WTC11 (cell line): ENCODE measurements around the gene LOXL3. TPM values are rescaled to one million over a fixed set of nuclear protein-coding genes. Genes with fewer than 3 reads are reported as not detected.

ENCODE experiments used
- ATAC-seq: fragments of 200-7000 bp; cut with Tn5 transposase; 2 replicates; pipeline ENCODE4 v1.10.0; 2021; ENCODE audit warnings: mild to moderate bottlenecking, moderate library complexity
- CTCF ChIA-PET: fragments of 300-600 bp; sonication (Branson Sonifier 250); formaldehyde crosslinking; loops from one replicate; lab custom pipeline; 2021; ENCODE audit warnings: antibody characterized with exemption; lab: Charles Lee
- POLR2A ChIA-PET: fragments of 350-600 bp; sonication (Branson Sonifier 250); formaldehyde crosslinking; loops from one replicate; lab custom pipeline; 2021; ENCODE audit warnings: antibody characterized with exemption; lab: Charles Lee
- DNase-seq: peaks from one replicate; pipeline ENCODE4 v3.0.0; 2021; ENCODE audit warnings: low spot score
- H3K27ac Mint-ChIP-seq: 2 replicates; pipeline ENCODE4 v1.8.0; 2021; ENCODE audit warnings: mixed read lengths
- H3K27me3 Mint-ChIP-seq: 2 replicates; pipeline ENCODE4 v1.8.0; 2021; ENCODE audit warnings: low read depth, mild to moderate bottlenecking, moderate library complexity, mixed read lengths
- H3K36me3 Mint-ChIP-seq: 2 replicates; pipeline ENCODE4 v1.8.0; 2021; ENCODE audit warnings: mixed read lengths
- H3K4me1 Mint-ChIP-seq: 2 replicates; pipeline ENCODE4 v1.8.0; 2022; ENCODE audit warnings: mixed read lengths
- H3K4me3 Mint-ChIP-seq: 2 replicates; pipeline ENCODE4 v1.8.0; 2021; ENCODE audit warnings: mild to moderate bottlenecking, moderate library complexity, mixed read lengths
- H3K9me3 Mint-ChIP-seq: 2 replicates; pipeline ENCODE4 v1.8.0; 2021; ENCODE audit warnings: mixed read lengths
- AFF4 ChIP-seq: sonication (generic); formaldehyde crosslinking; IDR thresholded peaks from 2 replicates; pipeline ENCODE4 v1.8.1; 2023; ENCODE audit warnings: mild to moderate bottlenecking, missing genetic modification reagents, borderline replicate concordance
- ATF1 ChIP-seq: sonication (generic); formaldehyde crosslinking; IDR thresholded peaks from 2 replicates; pipeline ENCODE4 v1.8.1; 2023; ENCODE audit warnings: mild to moderate bottlenecking, moderate library complexity, missing genetic modification reagents
- EMX1 ChIP-seq: fragments of 250-450 bp; sonication (Bioruptor Pico); IDR thresholded peaks from 2 replicates; pipeline ENCODE4 v1.8.0; 2021; ENCODE audit warnings: mild to moderate bottlenecking
- FOXJ3 ChIP-seq: sonication (generic); formaldehyde crosslinking; IDR thresholded peaks from 2 replicates; pipeline ENCODE4 v1.9.0; 2021; ENCODE audit warnings: missing genetic modification reagents, mild to moderate bottlenecking, borderline replicate concordance
- GABPB1 ChIP-seq: sonication (generic); formaldehyde crosslinking; IDR thresholded peaks from 2 replicates; pipeline ENCODE4 v1.8.1; 2023; ENCODE audit warnings: mild to moderate bottlenecking, missing genetic modification reagents
- MYBL2 ChIP-seq: sonication (generic); formaldehyde crosslinking; IDR thresholded peaks from 2 replicates; pipeline ENCODE4 v1.8.1; 2023; ENCODE audit warnings: mild to moderate bottlenecking, moderate library complexity, missing genetic modification reagents
- NR2C2 ChIP-seq: sonication (generic); formaldehyde crosslinking; IDR thresholded peaks from 2 replicates; pipeline ENCODE4 v1.8.0; 2022; ENCODE audit warnings: mild to moderate bottlenecking, missing genetic modification reagents
- PREB ChIP-seq: sonication (generic); formaldehyde crosslinking; IDR thresholded peaks from 2 replicates; pipeline ENCODE4 v1.8.1; 2022; ENCODE audit warnings: mild to moderate bottlenecking, missing genetic modification reagents, moderate library complexity, borderline replicate concordance
- SMAD3 ChIP-seq: sonication (generic); formaldehyde crosslinking; IDR thresholded peaks from 2 replicates; pipeline ENCODE4 v1.8.0; 2022; ENCODE audit warnings: missing genetic modification reagents, mild to moderate bottlenecking, borderline replicate concordance
- SOX15 ChIP-seq: fragments of 250-450 bp; sonication (Bioruptor Pico); IDR thresholded peaks from 2 replicates; pipeline ENCODE4 v1.9.0; 2021; ENCODE audit warnings: mild to moderate bottlenecking
- TEAD4 ChIP-seq: sonication (generic); formaldehyde crosslinking; IDR thresholded peaks from 2 replicates; pipeline ENCODE4 v1.8.0; 2022; ENCODE audit warnings: mild to moderate bottlenecking, missing genetic modification reagents
- USF2 ChIP-seq: sonication (generic); formaldehyde crosslinking; IDR thresholded peaks from 2 replicates; pipeline ENCODE4 v1.8.1; 2023; ENCODE audit warnings: mild to moderate bottlenecking, missing genetic modification reagents, moderate library complexity
- ZBTB43 ChIP-seq: sonication (generic); formaldehyde crosslinking; IDR thresholded peaks from 2 replicates; pipeline ENCODE4 v1.8.1; 2023; ENCODE audit warnings: mild to moderate bottlenecking, missing genetic modification reagents
- ZMAT4 ChIP-seq: fragments of 250-450 bp; sonication (Bioruptor Pico); IDR thresholded peaks from 2 replicates; pipeline ENCODE4 v1.9.0; 2021; ENCODE audit warnings: mild to moderate bottlenecking
- ZNF138 ChIP-seq: sonication (generic); formaldehyde crosslinking; conservative IDR thresholded peaks from 2 replicates; pipeline ENCODE4 v1.8.1; 2022; ENCODE audit warnings: mild to moderate bottlenecking, moderate library complexity, missing genetic modification reagents
- ZNF317 ChIP-seq: sonication (generic); formaldehyde crosslinking; IDR thresholded peaks from 2 replicates; pipeline ENCODE4 v1.8.1; 2023; ENCODE audit warnings: low read depth, mild to moderate bottlenecking, moderate library complexity, missing genetic modification reagents, borderline replicate concordance
- ZNF396 ChIP-seq: fragments of 250-450 bp; sonication (Bioruptor Pico); IDR thresholded peaks from 2 replicates; pipeline ENCODE4 v1.8.0; 2021; ENCODE audit warnings: mild to moderate bottlenecking, moderate library complexity, borderline replicate concordance
- ZNF416 ChIP-seq: fragments of 250-450 bp; sonication (Bioruptor Pico); IDR thresholded peaks from 2 replicates; pipeline ENCODE4 v1.9.0; 2021; ENCODE audit warnings: mild to moderate bottlenecking, inconsistent platforms
- ZNF671 ChIP-seq: fragments of 250-450 bp; sonication (Bioruptor Pico); IDR thresholded peaks from 2 replicates; pipeline ENCODE4 v1.8.0; 2021; ENCODE audit warnings: mild to moderate bottlenecking
- total RNA-seq: library from RNA; stranded (reverse); gene quantifications from 3 replicates; pipeline ENCODE4 v1.2.3, GENCODE V29; 2021
- TF ChIP-seq, protein P1 (sequence below): fragments of 200-600 bp; IDR thresholded peaks from 2 replicates; pipeline ENCODE4 v1.8.0; 2022; ENCODE audit warnings: antibody characterized with exemption
- TF ChIP-seq, protein P2 (sequence below): sonication (generic); formaldehyde crosslinking; IDR thresholded peaks from 2 replicates; pipeline ENCODE4 v1.8.1; 2022; ENCODE audit warnings: mild to moderate bottlenecking, moderate library complexity, missing genetic modification reagents

LOXL3 gene
- total RNA-seq, 1 experiment from 2014 or later: 21.1 TPM

DNA sequence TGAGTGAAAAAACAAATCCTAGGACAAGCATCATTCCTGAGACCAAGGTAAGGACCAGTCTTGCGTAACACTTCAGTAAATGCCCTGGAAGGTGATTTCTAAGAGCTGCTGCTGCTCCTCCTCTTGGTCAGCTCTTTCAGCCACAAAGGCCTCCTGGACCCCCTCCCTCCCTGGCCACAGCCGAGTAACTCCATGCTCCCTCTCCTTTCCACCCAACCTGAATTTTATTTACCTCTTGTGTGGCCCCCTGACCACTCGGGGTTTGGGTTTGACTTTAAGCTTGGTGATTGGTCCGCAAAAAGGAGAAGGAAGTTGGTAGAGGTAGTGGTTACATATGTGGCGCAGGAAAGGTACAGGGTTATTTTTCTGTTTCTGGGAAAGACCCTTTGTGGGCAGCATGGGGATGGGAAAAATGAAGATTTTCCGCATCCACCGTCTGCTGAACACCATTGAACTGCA is 14.8 kb downstream of the LOXL3 start:
- Mint-ChIP-seq H3K27me3 (peaks cover 3% of the 10 kb centered on the region; the same call in 1 of the 2 replicates), H3K9me3 (no peaks in the 10 kb centered on the region), H3K27ac (no peak overlapping the region), H3K36me3 (peaks cover 2% of the 10 kb centered on the region; the same call in 1 of the 2 replicates), H3K4me1 (peaks cover 8% of the 10 kb centered on the region; the same call in 1 of the 2 replicates), H3K4me3 (no peak overlapping the region)
- ChIA-PET POLR2A (interaction anchor here (0.9 kb wide), 1 partner anchor 21 kb away, joined by 3 read pairs; no protein-coding TSS in a partner anchor), CTCF (no interaction called here)
- DNase-seq (no peak), ATAC-seq (no peak)
- no peak for TF ChIP-seq ZNF416 (CRISPR knock-in tag)
- no peak for TF ChIP-seq AFF4 (CRISPR knock-in tag)
- no peak for TF ChIP-seq ZNF396
- TF ChIP-seq MYBL2 (CRISPR knock-in tag): no peak
- TF ChIP-seq EMX1: no peak
- no peak for TF ChIP-seq PREB (CRISPR knock-in tag)
- TF ChIP-seq ZMAT4: no peak
- TF ChIP-seq ATF1 (CRISPR knock-in tag): no peak

- 0 out of 2 replicates have a peak, but pooled peaks cover 3% of the 10 kb centered on the region for H3K27me3 Mint-ChIP-seq
- H3K9me3 Mint-ChIP-seq: no peaks in the 10 kb centered on the region
- H3K4me1 Mint-ChIP-seq: peaks cover 8% of the 10 kb centered on the region; the same call in 1 of the 2 replicates
- peaks cover 16% of the 10 kb centered on the region for H3K36me3 Mint-ChIP-seq
- no peak overlapping the region for H3K27ac Mint-ChIP-seq
- ChIA-PET POLR2A (no interaction called here), CTCF (no interaction called here)
- DNase-seq: no peak
- H3K4me3 Mint-ChIP-seq: no peak overlapping the region
- ATAC-seq: no peak
- TF ChIP-seq ZNF317 (CRISPR knock-in tag) (no peak), USF2 (CRISPR knock-in tag) (no peak), ZNF138 (no peak), SMAD3 (CRISPR knock-in tag) (no peak), NR2C2 (no peak), ZNF396 (no peak)
Measured at GRCh38 chr2:74537140-74537539, 16.6 kb downstream of the LOXL3 start.

DNA sequence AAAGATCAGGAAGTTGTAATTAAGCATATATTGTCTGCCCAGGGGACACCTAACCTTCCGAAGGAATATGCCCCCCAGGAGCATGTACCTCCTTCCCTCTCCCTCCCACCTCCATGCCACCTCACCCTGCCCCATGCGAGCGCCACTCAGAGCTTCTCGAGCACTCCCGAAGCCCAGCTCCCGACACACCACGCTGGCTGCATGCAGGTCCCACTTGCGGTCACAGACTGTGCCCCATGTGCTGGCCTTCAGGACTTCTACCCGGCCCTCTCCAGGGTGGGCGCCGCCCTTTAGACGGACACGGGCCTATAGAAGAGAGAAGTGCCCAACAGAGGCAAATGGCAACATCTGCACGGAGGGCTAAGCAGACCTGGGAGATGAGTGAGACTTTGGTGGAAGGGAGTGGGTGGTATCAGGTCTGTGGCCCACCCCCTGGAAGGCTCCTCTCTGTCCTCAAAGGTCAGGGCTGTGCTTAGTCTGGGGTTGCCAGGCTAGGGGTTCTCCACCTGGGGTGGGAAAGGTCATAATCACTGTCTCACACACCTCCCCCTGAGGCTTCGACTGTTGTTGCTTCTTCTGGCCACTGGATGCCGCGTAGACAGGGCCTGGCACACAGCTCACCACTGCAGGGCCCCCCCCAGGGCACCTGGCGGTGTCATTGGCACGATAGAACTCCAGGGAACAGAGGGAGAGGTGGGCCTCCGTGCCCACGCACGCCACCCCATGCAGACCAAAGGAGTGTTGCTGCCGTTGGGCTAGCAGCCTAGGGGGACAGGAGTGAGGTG is 17.4 kb downstream of the LOXL3 start:
- Mint-ChIP-seq H3K4me3 (no peak overlapping the region), H3K27me3 (0 out of 2 replicates have a peak, but pooled peaks cover 3% of the 10 kb centered on the region), H3K27ac (no peak overlapping the region), H3K9me3 (no peaks in the 10 kb centered on the region), H3K4me1 (peaks cover 8% of the 10 kb centered on the region; the same call in 1 of the 2 replicates), H3K36me3 (peaks cover 16% of the 10 kb centered on the region)
- CTCF ChIA-PET: interaction anchor here (1.6 kb wide), 1 partner anchor 10 kb away, joined by 5 read pairs; the partner anchor contains the start of gene DQX1
- POLR2A ChIA-PET: no interaction called here
- no peak for DNase-seq
- no peak for ATAC-seq
- TF ChIP-seq, protein P1, sequence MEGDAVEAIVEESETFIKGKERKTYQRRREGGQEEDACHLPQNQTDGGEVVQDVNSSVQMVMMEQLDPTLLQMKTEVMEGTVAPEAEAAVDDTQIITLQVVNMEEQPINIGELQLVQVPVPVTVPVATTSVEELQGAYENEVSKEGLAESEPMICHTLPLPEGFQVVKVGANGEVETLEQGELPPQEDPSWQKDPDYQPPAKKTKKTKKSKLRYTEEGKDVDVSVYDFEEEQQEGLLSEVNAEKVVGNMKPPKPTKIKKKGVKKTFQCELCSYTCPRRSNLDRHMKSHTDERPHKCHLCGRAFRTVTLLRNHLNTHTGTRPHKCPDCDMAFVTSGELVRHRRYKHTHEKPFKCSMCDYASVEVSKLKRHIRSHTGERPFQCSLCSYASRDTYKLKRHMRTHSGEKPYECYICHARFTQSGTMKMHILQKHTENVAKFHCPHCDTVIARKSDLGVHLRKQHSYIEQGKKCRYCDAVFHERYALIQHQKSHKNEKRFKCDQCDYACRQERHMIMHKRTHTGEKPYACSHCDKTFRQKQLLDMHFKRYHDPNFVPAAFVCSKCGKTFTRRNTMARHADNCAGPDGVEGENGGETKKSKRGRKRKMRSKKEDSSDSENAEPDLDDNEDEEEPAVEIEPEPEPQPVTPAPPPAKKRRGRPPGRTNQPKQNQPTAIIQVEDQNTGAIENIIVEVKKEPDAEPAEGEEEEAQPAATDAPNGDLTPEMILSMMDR: no peak
- TF ChIP-seq, protein P2, sequence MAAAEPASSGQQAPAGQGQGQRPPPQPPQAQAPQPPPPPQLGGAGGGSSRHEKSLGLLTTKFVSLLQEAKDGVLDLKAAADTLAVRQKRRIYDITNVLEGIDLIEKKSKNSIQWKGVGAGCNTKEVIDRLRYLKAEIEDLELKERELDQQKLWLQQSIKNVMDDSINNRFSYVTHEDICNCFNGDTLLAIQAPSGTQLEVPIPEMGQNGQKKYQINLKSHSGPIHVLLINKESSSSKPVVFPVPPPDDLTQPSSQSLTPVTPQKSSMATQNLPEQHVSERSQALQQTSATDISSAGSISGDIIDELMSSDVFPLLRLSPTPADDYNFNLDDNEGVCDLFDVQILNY (CRISPR knock-in tag): no peak
- TF ChIP-seq SOX15 (CRISPR knock-in tag) (no peak), FOXJ3 (CRISPR knock-in tag) (no peak), TEAD4 (CRISPR knock-in tag) (no peak), ZNF671 (no peak), GABPB1 (no peak), ZNF416 (CRISPR knock-in tag) (no peak), ZBTB43 (CRISPR knock-in tag) (no peak)
